Measurements from ENCODE around the gene NAPEPLD. TPM values are rescaled to one million over a fixed set of nuclear protein-coding genes. Genes with fewer than 3 reads are reported as not detected.

Gene NAPEPLD
- total and polyA plus RNA-seq, 2 of the 8 experiments (the other 6 are each of a cell fraction or from before 2014, with no cell fraction given), result 4.2 to 9.9 TPM

DNA sequence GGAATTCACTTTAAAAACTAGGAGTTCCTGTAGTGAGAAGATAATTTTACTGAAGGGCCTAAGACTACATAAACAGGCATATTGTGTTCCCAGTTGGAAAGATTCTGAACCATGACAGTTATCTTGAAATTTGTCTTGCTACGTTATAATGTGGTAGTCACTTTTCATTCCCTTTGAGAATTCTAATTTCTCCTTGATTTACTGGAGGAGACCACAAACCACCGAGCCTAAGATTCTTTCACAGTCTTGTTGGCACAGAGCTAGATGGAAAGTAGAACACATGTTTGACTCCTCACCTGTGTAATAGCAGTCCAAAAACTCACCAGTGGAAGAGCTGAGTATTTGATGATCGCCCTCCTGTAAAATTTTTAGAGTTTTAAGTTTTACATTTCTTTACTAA is 69.1 kb downstream of the NAPEPLD start:
- Histone ChIP-seq H3K14ac (ENCODE audit: insufficient read length) (no peak overlapping the region), H4K91ac (replicated peaks; ENCODE audit: insufficient read length, low read length) (no peak overlapping the region), H3K36me3 (ENCODE audit: control insufficient read depth in 2 of 4, insufficient read depth in 4 of 4, low read length in 3 of 4) (peaks cover 4 to 14% (median 5%) of the 10 kb centered on the region in 4 experiments; a peak in 5 of 8 replicates), H3K79me2 (ENCODE audit: control insufficient read depth in 1 of 2, insufficient read depth in 2 of 2, low read length in 2 of 2) (peaks cover 0 to 45% of the 10 kb centered on the region in 2 experiments; a peak in 2 of 4 replicates), H4K8ac (ENCODE audit: extremely low read depth, insufficient read depth, low read length) (no peak overlapping the region), H3K4ac (replicated peaks; ENCODE audit: insufficient read length, low read depth, low read length) (no peak overlapping the region), H2BK120ac (replicated peaks; ENCODE audit: low read depth, low read length) (no peak overlapping the region), H2AFZ (ENCODE audit: low read length) (no peak overlapping the region), H3K23me2 (ENCODE audit: low read depth, low read length) (peaks cover 2% of the 10 kb centered on the region), H3K4me1 (replicated peaks in 1 of 4; ENCODE audit: control insufficient read depth in 3 of 4, insufficient read depth in 4 of 4, low read length in 3 of 4) (peaks cover 0 to 2% (median 0%) of the 10 kb centered on the region in 4 experiments; a peak in 1 of 7 replicates), H3K4me3 (ENCODE audit: extremely low read depth in 1 of 4, insufficient read depth in 2 of 4, low read depth in 3 of 4, low read length in 4 of 4) (no peak overlapping the region), H2BK12ac (ENCODE audit: low read depth, low read length) (no peak overlapping the region), H2BK20ac (ENCODE audit: low read length) (no peak overlapping the region), H4K5ac (ENCODE audit: insufficient read length, low read depth, low read length) (no peak overlapping the region), H3K9ac (replicated peaks in 1 of 4; ENCODE audit: extremely low read depth in 1 of 4, low read depth in 3 of 4, low read length in 3 of 4) (no peak overlapping the region), H3K79me1 (ENCODE audit: low read depth, low read length) (no peaks in the 10 kb centered on the region; the same call in 1 of the 2 replicates), H3K18ac (ENCODE audit: extremely low read depth, low read length) (no peak overlapping the region), H3K4me2 (ENCODE audit: insufficient read depth in 1 of 2, low read depth in 2 of 2, low read length in 2 of 2) (no peak overlapping the region), H3K56ac (replicated peaks; ENCODE audit: insufficient read length, low read depth, low read length) (no peak overlapping the region), H4K20me1 (replicated peaks in 1 of 2; ENCODE audit: control insufficient read depth in 1 of 2, insufficient read depth in 2 of 2, low read length in 2 of 2) (no peaks in the 10 kb centered on the region), H2AK5ac (ENCODE audit: low read depth, low read length) (no peak overlapping the region), H3K27me3 (replicated peaks in 1 of 4; ENCODE audit: control insufficient read depth in 3 of 4, extremely low read depth in 1 of 4, insufficient read depth in 3 of 4, low read length in 3 of 4) (no peaks in the 10 kb centered on the region), H3K27ac (ENCODE audit: low read depth, low read length) (no peak overlapping the region), H2BK15ac (ENCODE audit: low read length) (no peak overlapping the region), H2BK5ac (ENCODE audit: low read depth, low read length) (no peak overlapping the region), H3K23ac (ENCODE audit: insufficient read length) (no peak overlapping the region), H3K9me3 (ENCODE audit: insufficient read depth in 2 of 2, low read depth in 1 of 2, low read length in 1 of 2) (no peaks in the 10 kb centered on the region)
- TF ChIP-seq ATF3 (IDR thresholded peaks at IDR 0.05; ENCODE audit: insufficient read depth, low read depth, low read length), result no peak
- TF ChIP-seq NRF1 (IDR thresholded peaks at IDR 0.05; ENCODE audit: low read depth, low read length), result no peak
- TF ChIP-seq FOSL1 (IDR thresholded peaks at IDR 0.05; ENCODE audit: insufficient read depth, low read depth, low read length), result no peak
- no peak for TF ChIP-seq ZNF274 (IDR thresholded peaks at IDR 0.05; ENCODE audit: borderline replicate concordance, extremely low read depth, low read length)
- TF ChIP-seq POLR2A (IDR thresholded peaks at IDR 0.05; ENCODE audit: control extremely low read depth in 1 of 2, low read depth in 2 of 2, low read length in 2 of 2), result no peak
- no peak for DNase-seq (ENCODE audit: low read depth in 1 of 2, low spot score in 2 of 2)
- POLR2A ChIA-PET (ENCODE audit: partially characterized antibody), result no interaction called here
- FAIRE-seq, result no peak
- CTCF ChIA-PET (ENCODE audit: partially characterized antibody), result no interaction called here
- 86% methylated on average over 3 of the region's 3 CpGs; no CpG with 5 or more reads in 1 of the 2 experiments for WGBS, 2 experiments (ENCODE audit: extremely low coverage in 1 of 2, insufficient coverage in 1 of 2, insufficient read length in 1 of 2, insufficient replicate concordance in 2 of 2, low coverage in 1 of 2, low lambda C conversion rate in 2 of 2, missing lambda C conversion rate in 1 of 2)

Measured in H1 (cell line).